Gastrocnemius medialis (tissue), 4 donors: Measurements from ENCODE around the gene RAPH1.

Experiments
- POLR2A ChIP-seq, 2 donors: fragments of 450-650 bp; IDR thresholded peaks; one replicate each; pipeline ENCODE4 v1.6.1; 2017; ENCODE audit warnings: antibody characterized with exemption in 2 of 2, mild to moderate bottlenecking in 2 of 2, moderate library complexity in 2 of 2
- TF ChIP-seq, protein P1 (sequence below), 5 experiments: fragments of 450-650 bp in 3 of 5; fragments of 200-600 bp in 2 of 5; sonication (generic) in 2 of 5; IDR thresholded peaks in 4 of 5; conservative IDR thresholded peaks in 1 of 5; 1 replicate in 4 of 5; 2 replicates in 1 of 5; pipeline ENCODE4 v1.5.1; 2016 to 2019; ENCODE audit warnings: antibody characterized with exemption in 5 of 5, mild to moderate bottlenecking in 3 of 5, moderate library complexity in 3 of 5

DNA sequence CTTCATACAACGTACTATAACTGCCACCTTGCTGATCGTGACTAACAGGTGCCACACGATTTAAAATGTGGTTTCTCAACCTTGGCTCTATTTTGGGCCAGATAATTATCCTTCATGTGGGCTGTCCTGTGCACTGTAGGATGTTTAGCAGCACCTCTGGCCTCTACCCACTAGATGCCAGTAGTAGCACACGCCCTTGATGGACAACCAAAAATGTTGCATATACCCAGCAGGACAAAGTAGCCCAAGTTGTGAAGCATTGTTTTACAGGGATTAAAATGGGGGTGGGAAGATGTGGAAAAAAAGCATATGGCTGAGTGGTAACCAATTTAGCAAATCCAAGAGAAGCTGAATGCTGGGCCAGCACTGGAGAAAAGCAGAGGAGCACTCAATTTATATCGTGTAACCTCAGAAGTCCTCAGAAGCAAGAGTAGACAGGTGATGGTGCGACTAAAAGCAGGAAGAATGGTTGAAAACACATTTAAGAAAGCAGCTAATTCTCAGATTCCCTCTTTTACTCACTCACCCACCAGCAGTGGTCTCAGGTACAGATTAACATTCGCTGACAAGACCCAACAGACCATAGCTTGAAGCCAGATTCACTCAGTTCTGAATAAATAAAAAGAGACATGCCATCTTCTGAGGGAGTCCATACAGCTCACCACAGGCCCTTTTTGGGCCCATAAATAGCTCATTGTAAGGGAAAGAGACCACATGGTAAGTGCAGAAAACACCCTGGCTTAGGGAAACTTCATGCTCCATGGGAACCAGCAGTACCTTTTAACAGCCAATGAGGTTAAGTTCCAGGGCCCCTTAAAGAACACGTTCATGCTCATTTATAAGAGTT lies 50.6 kb downstream of the RAPH1 start:
- TF ChIP-seq, protein P1, sequence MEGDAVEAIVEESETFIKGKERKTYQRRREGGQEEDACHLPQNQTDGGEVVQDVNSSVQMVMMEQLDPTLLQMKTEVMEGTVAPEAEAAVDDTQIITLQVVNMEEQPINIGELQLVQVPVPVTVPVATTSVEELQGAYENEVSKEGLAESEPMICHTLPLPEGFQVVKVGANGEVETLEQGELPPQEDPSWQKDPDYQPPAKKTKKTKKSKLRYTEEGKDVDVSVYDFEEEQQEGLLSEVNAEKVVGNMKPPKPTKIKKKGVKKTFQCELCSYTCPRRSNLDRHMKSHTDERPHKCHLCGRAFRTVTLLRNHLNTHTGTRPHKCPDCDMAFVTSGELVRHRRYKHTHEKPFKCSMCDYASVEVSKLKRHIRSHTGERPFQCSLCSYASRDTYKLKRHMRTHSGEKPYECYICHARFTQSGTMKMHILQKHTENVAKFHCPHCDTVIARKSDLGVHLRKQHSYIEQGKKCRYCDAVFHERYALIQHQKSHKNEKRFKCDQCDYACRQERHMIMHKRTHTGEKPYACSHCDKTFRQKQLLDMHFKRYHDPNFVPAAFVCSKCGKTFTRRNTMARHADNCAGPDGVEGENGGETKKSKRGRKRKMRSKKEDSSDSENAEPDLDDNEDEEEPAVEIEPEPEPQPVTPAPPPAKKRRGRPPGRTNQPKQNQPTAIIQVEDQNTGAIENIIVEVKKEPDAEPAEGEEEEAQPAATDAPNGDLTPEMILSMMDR (IDR thresholded peaks at IDR 0.05 in 4 of 5, conservative IDR thresholded peaks at IDR 0.05 in 1 of 5) = peak; percentile 53 to 78 (median 68)
- TF ChIP-seq POLR2A (IDR thresholded peaks at IDR 0.05) = no peak
